ENCODE data around the gene OR2A1.
"Not testable (repeated sequence)": the region's sequence is repeated elsewhere in the genome, so short reads cannot be mapped to it uniquely, and the experiment has no call there.

- not testable (repeated sequence) for TF ChIP-seq CTCF (conservative IDR thresholded peaks at IDR 0.05); ZFX (IDR thresholded peaks at IDR 0.05)
Measured at GRCh38 chr7:144311872-144312469, at the start of gene OR2A1.
